Hematopoietic multipotent progenitor cell (in vitro differentiated cells): Measurements from ENCODE around the gene CCSER1. TPM values are rescaled to one million over a fixed set of nuclear protein-coding genes. Genes with fewer than 3 reads are reported as not detected.
A peak's percentile ranks its signal among the peaks of the same experiment; 100 is the strongest.
"Not testable (repeated sequence)": the region's sequence is repeated elsewhere in the genome, so short reads cannot be mapped to it uniquely, and the experiment has no call there.

Experiments
- DNase-seq, 3 donors: peaks; one replicate each; pipeline ENCODE4 v3.0.0-alpha.2; 2011 to 2015; ENCODE audit warnings: low read depth in 2 of 3, low spot score in 2 of 3
- total RNA-seq: library from RNA; depleted of rRNA; stranded (reverse); fragments of >200 nt; gene quantifications from one replicate; pipeline ENCODE4 v1.2.3, GENCODE V29; 2012

Gene CCSER1
- total RNA-seq, 1 donor = 15.3 TPM

- DNase-seq = no peak
Measured at GRCh38 chr4:90996813-90997212, 869.6 kb downstream of the CCSER1 start.

GRCh38 chr4:91015861-91016260, 888.7 kb downstream of the CCSER1 start:
- no peak for DNase-seq

GRCh38 chr4:91019513-91019912, 892.3 kb downstream of the CCSER1 start:
- no peak for DNase-seq

- no peak for DNase-seq
Measured at GRCh38 chr4:91025241-91026148, 898.3 kb downstream of the CCSER1 start.

- no peak for DNase-seq
Measured at GRCh38 chr4:91028228-91028627, 901.0 kb downstream of the CCSER1 start.

- no peak for DNase-seq
Measured at GRCh38 chr4:91031761-91032160, 904.6 kb downstream of the CCSER1 start.

- no peak for DNase-seq
Measured at GRCh38 chr4:91032725-91033445, 905.7 kb downstream of the CCSER1 start.

- DNase-seq = no peak
Measured at GRCh38 chr4:91035276-91035675, 908.1 kb downstream of the CCSER1 start.

GRCh38 chr4:91037951-91038350, 910.8 kb downstream of the CCSER1 start:
- DNase-seq = no peak

GRCh38 chr4:91057871-91058270, 930.7 kb downstream of the CCSER1 start:
- no peak for DNase-seq

- no peak for DNase-seq
Measured at GRCh38 chr4:91058345-91058744, 931.2 kb downstream of the CCSER1 start.

GRCh38 chr4:91064157-91064853, 937.1 kb downstream of the CCSER1 start:
- peak in 2 of 3 donors; percentile 31 to 72 for DNase-seq

- no peak for DNase-seq
Measured at GRCh38 chr4:91065117-91065516, 937.9 kb downstream of the CCSER1 start.

GRCh38 chr4:91070736-91071135, 943.5 kb downstream of the CCSER1 start:
- no peak for DNase-seq

GRCh38 chr4:91076147-91076546, 949.0 kb downstream of the CCSER1 start:
- DNase-seq = no peak

- DNase-seq = no peak
Measured at GRCh38 chr4:91085961-91086360, 958.8 kb downstream of the CCSER1 start.

GRCh38 chr4:91087743-91088142, 960.5 kb downstream of the CCSER1 start:
- DNase-seq = no peak

- DNase-seq = no peak
Measured at GRCh38 chr4:91089178-91089577, 962.0 kb downstream of the CCSER1 start.

- DNase-seq = no peak
Measured at GRCh38 chr4:91092398-91092980, 965.3 kb downstream of the CCSER1 start.

GRCh38 chr4:91094220-91094619, 967.0 kb downstream of the CCSER1 start:
- not testable (repeated sequence) for DNase-seq

- DNase-seq = no peak
Measured at GRCh38 chr4:91099666-91100065, 972.5 kb downstream of the CCSER1 start.
